ENCODE results near the gene ADARB1. TPM values are rescaled to one million over a fixed set of nuclear protein-coding genes. Genes with fewer than 3 reads are reported as not detected.

Gene ADARB1
- total and polyA plus RNA-seq, 2 experiments from 2014 or later = 9.4 to 14.0 TPM

DNA sequence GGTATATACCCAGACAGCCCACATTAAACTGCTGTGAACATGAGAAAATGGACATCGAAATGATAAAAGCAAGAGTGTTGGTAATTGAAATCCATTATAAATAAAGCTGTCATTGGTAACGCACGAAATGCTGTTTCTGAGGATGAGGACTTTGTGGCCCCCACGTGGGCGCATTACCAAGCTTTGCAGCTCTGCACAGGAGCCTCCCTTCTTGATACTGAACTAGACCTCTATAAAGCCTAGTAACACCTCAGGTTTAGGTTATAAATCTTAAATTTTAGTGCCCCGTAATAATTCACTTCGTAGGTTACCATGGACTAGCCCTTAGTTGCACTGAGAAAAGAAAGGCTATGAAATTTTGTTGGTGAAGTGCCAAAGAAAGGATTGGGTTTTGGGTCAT, 45.4 kb downstream of the ADARB1 start:
- TF ChIP-seq CTCF (IDR thresholded peaks at IDR 0.05; ENCODE audit: low read depth, low read length) = no peak
- Histone ChIP-seq H3K4me3 (no peak overlapping the region), H3K4me1 (ENCODE audit: low read depth) (peaks cover 7% of the 10 kb centered on the region), H3K36me3 (no peaks in the 10 kb centered on the region), H3K27ac (no peak overlapping the region), H3K9me3 (ENCODE audit: low read depth) (no peaks in the 10 kb centered on the region), H3K27me3 (no peaks in the 10 kb centered on the region)
- no peak for DNase-seq (ENCODE audit: low read depth in 1 of 2, low spot score in 1 of 2)

DNA sequence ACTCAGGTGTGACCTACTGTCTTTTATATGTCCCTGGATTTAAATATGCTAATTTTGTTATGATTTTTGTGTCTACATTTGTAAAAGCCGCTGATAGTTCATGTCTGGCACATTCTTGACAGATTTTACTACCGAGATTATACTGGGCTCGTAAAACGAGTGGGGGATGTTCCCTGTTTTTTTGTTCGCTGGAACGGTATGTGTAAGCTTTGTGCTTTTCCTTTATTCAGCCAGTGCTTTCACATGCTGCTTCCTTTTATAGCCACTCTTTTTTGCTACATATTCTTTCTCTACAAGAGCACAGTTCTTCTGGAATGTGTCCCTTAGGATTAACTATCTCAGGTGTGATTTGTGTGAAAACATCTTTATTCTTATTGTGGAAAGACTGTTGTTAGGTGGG, 46.6 kb downstream of the ADARB1 start:
- no peak for TF ChIP-seq CTCF (IDR thresholded peaks at IDR 0.05; ENCODE audit: low read depth, low read length)

DNA sequence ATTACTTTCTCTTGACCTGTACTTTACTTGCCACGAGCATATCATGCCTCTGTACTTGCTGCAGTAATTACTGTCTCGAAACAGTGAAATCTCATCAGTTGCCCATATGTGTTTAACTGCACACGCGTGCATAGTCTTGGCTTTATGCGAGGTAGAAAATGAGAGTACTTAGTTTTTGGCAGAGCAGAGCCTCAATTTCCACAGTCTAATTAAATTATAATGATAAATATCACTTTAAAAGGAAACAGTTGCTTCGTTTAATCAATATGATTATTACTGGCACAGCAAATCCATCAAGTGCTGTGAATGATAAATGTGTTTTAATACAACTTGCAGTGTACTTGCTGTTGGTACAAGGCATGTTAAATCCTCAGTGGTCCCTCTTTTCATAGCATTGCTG, 47.6 kb downstream of the ADARB1 start:
- DNase-seq (ENCODE audit: low read depth in 1 of 2, low spot score in 1 of 2) = no peak
- H3K9me3 ChIP-seq (ENCODE audit: low read depth) = no peaks in the 10 kb centered on the region
- TF ChIP-seq CTCF (IDR thresholded peaks at IDR 0.05; ENCODE audit: low read depth, low read length) = no peak
- no peak overlapping the region for H3K4me3 ChIP-seq
- no peaks in the 10 kb centered on the region for H3K27me3 ChIP-seq
- H3K4me1 ChIP-seq (ENCODE audit: low read depth) = peaks cover 20% of the 10 kb centered on the region
- H3K27ac ChIP-seq = no peak overlapping the region
- no peaks in the 10 kb centered on the region for H3K36me3 ChIP-seq

More for the DNA sequence above, 46.6 kb downstream of the ADARB1 start:
- H3K4me3 ChIP-seq = no peak overlapping the region
- no peak overlapping the region for H3K27ac ChIP-seq
- H3K9me3 ChIP-seq (ENCODE audit: low read depth) = no peaks in the 10 kb centered on the region
- DNase-seq (ENCODE audit: low read depth in 1 of 2, low spot score in 1 of 2) = no peak
- H3K4me1 ChIP-seq (ENCODE audit: low read depth) = peaks cover 10% of the 10 kb centered on the region
- no peaks in the 10 kb centered on the region for H3K27me3 ChIP-seq
- no peaks in the 10 kb centered on the region for H3K36me3 ChIP-seq

DNA sequence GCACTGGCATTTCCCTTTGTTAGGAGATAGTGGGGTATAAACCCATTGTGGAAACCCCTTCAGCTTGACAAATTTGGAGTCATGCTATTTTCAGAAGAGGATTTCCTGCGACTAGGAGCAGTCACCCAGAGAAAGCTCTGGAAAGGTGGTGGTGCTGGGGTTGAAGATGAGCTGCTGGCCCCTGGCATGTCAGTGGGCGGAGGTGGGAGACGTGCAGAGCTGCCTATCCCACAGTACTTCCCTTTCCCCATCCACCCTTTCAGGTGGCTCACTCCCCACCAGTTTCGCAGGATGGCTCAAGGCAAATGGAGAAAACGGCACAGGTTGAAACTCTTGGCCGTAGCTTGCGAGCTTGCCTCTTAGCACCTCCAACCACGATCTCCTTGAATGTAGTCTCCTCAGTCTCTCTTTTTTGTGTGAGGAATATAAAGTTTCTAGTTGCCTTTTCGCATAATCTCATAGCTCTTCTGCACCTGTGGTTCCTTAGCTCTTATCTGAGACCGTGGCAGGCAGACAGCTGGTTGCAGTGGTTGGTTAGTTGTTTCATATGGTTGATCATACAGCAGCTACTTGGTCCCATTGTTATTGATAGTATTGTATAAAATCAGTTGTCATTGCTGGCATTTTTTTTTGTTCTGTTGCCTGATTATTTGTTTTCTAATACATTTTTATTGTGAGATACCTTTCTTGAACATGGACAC, 48.2 kb downstream of the ADARB1 start:
- Histone ChIP-seq H3K36me3 (no peaks in the 10 kb centered on the region), H3K27ac (no peak overlapping the region), H3K4me1 (ENCODE audit: low read depth) (peaks cover 21% of the 10 kb centered on the region), H3K27me3 (no peaks in the 10 kb centered on the region), H3K4me3 (no peak overlapping the region), H3K9me3 (ENCODE audit: low read depth) (no peaks in the 10 kb centered on the region)
- DNase-seq (ENCODE audit: low read depth in 1 of 2, low spot score in 1 of 2) = no peak
- TF ChIP-seq CTCF (IDR thresholded peaks at IDR 0.05; ENCODE audit: low read depth, low read length) = no peak

DNA sequence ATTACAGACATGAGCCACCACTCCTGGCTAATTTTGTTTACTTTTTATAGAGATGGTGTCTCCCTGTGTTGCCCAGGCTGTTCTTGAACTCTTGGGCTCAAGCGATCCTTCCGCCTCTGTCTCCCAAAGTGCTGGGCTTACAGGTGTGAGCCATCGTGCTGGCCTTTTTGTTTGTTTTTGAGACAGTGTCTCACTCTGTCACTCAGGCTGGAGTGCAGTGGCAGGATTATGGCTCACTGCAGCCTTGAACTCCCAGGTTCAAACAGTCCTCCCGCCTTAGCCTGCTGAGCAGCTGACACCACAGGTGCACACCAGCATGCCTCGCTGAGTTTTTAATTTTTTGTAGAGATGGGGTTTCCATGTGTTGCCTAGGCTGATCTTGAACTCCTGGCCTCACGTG, 49.1 kb downstream of the ADARB1 start:
- TF ChIP-seq CTCF (IDR thresholded peaks at IDR 0.05; ENCODE audit: low read depth, low read length) = no peak
- Histone ChIP-seq H3K9me3 (ENCODE audit: low read depth) (no peaks in the 10 kb centered on the region), H3K4me3 (no peak overlapping the region), H3K4me1 (ENCODE audit: low read depth) (peaks cover 24% of the 10 kb centered on the region), H3K27me3 (no peaks in the 10 kb centered on the region), H3K36me3 (no peaks in the 10 kb centered on the region), H3K27ac (no peak overlapping the region)
- no peak for DNase-seq (ENCODE audit: low read depth in 1 of 2, low spot score in 1 of 2)

Measured in cardiac muscle cell (in vitro differentiated cells and primary cell).